HG03432 (cell line): ENCODE measurements around the gene DAPK3.
"Not testable (repeated sequence)": the region's sequence is repeated elsewhere in the genome, so short reads cannot be mapped to it uniquely, and the experiment has no call there.

Experiments used
- ATAC-seq: cut with Tn5 transposase; IDR thresholded peaks from one replicate; pipeline ENCODE4 v1.9.1; 2021; ENCODE audit warnings: mild to moderate bottlenecking, moderate library complexity; ENCODE audit not compliant: unreplicated experiment

DAPK3 gene

DNA sequence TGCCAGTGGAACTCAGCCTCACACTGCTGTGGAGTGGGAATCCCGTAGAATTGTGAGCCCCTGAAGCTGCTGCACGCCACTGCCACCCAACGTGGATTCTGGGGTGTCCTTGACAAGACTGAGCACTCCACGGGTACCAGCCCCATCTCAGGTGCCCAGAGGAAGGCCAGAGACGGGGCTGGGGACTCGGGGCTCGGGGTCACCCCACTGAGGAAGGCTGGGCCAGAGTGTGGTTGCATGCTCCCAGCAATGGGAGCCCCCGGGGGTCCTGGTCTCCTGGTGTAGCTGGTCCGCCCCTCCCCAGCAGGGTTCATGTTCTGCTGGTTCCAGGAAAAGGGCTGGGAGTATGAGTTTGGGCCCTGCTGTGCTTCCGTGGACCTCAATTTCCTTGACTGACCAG lies 15.2 kb downstream of the DAPK3 start:
- ATAC-seq, result no peak

DNA sequence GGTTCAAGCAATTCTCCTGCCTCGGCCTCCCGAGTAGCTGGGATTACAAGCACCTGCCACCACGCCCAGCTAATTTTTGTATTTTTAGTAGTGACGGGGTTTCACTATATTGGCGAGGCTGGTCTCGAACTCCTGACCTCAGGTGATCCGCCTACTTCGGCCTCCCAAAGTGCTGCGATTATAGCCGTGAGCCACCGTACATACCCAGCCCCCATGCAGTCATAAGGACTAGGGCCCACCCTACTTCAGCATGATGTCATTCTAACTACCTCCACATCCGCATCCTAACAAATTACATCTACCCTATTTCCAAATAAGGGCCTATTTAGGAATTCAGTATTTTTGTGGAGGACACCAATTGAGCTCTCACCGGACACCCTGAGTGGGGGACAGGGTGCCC lies 15.6 kb downstream of the DAPK3 start:
- ATAC-seq, result not testable (repeated sequence)

DNA sequence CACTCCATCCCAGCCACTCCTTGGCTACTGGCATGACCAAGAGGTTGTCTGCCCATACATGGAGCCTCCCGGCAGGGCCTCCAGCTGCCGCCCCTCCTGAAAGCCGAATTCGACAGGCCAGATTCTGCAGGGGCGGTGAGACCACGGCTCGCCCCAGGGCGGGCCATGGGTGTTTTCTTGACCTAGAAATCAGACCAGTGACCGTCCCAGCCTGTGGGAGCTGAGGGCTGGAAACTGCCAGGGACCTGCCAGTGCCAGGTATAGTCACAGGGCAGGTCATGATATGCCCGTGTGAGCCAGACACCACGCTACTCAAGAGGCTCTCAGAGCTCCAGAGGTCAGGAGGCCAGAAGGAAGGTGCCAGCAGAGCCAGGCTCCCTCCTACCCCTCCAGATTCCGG lies 16.8 kb downstream of the DAPK3 start:
- ATAC-seq, result no peak

DNA sequence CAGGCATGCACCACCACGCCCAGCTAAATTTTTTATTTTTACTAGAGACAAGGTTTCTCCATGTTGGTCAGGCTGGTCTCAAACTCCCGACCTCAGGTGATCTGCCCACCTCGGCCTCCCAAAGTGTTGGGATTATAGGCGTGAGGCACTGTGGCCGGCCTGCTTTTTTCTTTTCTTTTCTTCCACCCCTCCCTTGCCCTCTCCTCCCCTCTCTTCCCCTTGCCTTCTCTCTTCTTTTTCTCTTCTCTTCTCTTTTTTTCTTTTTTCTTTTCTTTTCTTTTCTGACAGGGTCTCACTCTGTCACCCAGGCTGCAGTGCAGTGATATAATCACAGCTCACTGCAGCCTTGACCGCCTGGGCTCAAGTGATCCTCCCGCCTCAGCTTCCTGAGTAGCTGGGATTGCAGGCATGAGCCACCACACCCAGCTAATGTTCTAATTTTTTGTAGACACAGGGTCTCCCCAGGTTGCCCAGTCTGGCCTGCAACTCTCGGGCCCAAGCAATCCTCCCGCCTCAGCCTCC lies 18.1 kb downstream of the DAPK3 start:
- ATAC-seq, result not testable (repeated sequence)

DNA sequence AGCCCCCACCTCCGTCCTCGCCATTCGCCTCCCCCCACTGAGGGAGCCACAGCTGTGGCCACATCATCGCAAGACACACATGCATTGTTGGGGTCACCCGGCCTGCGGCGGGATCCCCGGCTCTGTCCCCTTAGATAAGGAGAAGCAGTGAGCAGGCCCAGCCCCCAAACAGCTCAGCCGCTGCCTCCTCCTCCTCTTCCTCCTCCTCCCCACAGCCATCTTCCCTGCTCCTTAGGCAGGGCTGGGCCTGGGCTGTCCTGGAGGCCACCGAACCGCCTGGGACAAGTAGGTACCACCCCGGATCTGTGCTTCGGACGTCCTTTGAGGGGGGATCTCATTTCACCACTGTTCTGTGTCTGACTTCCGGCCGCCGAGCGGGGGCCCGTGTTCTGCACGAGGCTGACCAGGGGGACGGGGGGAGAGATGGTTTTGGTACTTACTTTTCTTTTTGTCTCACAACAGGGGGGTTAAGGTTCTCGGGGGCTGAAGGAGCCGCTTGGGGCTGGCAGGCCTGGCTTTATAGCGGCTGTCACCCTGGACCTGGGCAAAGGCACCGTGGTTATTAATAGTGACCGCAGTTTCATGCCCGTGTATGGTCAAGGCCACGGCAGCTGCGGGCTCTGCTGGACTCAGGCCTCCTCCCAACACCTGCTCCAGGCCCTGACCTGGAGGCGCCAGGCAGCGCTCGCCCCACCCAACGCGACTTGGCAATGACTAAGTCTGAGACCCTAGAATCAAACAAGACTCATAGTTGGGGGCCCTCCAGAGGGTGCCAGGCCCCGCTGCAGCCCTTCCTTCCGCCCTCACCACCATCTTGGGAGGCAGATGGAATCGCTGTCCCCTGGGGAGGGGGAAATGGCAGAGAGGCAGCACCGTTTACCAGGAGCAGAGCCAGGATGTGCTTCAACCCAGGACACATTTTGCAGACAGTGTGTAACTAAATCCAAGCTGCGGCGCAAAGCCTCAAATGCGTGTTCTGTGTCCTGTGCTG lies 19.7 kb downstream of the DAPK3 start:
- ATAC-seq, result no peak

DNA sequence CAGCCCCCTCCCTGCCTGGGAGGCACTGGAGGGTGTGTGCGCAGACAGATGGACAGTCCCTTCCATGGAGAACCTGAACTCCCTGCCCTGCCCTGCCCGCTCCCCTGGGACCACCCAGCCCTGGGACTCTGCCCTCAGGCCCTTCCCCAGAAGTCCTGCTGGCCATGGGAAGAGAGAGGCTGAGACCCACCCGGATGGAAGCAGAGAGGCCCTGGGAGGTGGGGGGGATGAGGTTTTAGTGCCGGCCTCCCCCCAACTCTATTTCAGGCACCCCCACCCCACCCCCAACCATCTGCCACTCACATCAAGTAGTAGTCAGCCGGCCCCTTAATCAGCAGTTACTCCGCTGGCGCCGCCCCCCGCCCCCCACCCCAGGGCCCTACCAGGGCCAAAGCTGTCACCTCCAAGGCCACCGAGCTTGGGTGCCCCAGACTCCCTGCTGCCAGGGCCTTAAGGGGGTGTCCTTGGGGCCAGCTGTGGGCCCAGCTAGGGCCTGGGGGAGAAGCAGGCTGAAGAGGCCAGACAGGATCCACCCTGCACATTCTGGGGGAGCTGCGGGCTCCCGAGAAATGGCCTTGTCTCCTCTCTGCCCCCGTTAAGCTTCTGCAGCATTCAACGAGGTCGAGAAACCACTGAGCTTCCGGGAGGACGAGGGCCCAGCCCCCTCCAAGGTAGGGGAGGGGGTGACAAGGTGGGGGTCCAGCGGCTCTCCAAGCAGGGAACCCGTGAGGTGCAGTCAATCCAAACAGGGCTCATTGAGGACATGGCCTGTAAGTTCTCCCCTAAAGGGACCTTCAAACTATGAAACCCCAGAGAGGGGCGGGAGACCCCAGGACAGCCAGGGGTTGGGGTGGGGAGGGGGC lies 20.7 kb downstream of the DAPK3 start:
- no peak for ATAC-seq

DNA sequence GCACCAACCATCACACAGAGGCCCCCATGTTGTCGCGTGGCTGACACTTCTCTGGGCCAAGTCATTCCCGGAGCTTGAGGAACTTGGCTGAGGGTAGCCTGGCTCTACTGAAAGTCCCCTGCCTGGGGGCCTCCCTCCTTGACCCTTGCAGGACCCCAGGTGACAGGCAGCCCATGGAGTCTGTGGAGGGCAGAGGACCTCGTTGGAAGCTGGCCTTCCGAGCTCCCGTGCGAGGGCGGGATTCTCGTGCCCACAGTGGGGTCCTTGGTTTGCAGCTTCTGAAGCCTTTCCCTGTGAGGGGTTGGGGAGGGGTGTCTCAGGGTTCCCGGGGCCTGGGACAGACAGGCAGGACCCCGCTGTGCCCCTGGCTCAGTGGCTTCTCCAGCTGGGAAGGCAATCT lies 21.6 kb downstream of the DAPK3 start:
- no peak for ATAC-seq

DNA sequence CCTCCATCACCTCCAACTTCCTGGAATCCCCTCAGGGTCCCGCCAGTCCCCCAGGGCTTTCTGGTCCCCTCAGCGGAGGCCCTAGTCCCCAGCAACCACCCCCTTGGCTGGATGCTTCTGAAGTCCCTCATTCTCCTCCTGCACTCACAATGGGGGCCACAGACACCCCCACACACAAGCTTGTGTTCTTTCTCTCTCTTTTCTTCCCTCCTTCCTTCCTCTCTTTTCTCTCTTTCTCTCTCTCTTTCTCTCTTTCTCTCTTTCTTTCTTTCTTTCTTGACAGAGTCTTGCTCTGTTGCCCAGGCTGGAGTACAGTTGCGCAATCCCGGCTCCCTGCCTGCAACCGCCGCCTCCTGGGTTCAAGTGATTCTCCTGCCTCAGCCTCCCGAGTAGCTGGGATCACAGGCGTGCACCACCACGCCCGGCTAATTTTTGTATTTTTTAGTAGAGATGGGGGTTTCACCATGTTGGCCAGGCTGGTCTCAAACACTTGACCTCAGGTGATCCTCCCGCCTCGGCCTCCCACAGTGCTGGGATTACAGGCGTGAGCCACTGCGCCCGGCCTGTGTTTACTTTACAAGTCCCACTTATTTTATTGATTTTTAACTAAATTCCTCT lies 23.5 kb downstream of the DAPK3 start:
- not testable (repeated sequence) for ATAC-seq

DNA sequence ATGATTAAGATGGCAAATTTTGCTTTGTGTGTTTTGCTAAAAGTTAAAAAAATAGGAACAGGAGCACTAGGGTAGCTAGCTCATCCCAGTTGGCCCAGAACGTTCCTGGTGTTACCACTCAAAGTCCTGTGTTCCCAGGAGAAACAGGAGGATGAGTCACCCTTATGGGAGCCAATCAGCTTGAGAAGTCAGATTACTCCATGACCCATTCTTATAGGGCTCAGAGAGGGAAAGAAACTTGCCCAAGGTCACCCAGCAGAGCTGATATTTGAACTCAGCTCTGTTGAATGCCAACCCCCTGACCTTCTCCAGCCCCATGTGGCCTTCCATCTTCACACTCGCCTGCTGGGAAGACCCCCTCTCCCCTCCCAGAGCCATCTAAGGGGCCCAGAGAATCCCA lies 25.1 kb downstream of the DAPK3 start:
- ATAC-seq, result no peak

DNA sequence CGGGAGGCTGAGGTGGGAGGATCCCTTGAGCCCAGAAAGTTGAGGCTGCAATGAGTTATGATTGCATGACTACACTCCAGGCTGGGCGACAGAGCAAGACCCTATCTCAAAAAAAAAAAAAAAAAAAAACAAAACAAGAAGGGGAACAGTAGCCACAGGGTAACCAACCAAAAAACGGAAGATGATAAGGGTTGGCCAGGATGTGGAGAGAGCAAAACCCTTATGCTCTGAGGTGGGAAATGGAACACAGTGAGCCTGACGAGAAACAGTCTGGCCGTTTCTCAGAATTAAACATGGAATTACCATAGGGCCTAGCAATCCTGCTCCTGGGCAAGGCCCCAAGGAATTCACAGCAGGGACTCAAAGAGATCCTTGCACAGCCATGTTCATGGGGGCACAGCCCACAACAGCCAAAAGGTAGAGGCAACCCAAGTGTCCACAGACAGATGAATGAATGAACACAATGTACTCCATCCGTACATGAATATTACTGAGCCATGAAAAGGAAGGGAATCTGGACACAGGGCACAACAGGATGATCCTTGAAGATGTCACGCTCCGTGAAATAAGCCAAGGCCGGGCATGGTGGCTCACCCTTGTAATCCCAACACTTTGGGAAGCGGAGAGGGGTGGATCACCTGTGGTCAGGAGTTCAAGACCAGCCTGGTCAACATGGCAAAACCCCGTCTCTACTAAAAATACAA lies 26.7 kb downstream of the DAPK3 start:
- ATAC-seq, result no peak

DNA sequence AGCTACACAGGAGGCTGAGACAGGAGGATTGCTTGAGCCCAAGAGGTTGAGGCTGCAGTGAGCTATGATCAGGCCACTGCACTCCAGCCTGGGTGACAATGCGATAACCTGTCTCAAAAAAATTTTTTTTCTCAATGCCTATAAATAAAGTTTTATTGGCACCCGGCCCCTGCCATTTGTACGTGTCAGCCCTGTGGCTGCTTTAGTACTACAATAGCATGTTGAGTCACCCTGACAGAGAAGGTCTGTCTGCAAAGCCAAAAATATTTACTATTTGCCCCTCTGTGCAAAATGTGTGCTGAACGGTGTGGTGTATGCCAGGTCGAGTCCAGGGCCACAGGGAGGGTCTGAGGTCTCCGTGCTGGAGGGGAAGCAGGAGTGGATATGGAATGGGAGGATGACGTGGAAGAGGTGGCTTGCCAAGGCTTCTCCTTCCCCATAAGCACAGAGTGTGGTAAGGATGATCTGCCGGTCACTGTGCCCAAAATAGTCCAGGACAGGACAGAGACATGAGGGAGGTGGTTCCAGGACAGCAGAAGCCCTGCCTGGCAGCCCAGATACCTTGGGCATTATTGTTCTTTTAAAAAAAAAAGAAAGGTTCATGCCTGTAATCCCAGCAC lies 28.0 kb downstream of the DAPK3 start:
- ATAC-seq, result no peak

DNA sequence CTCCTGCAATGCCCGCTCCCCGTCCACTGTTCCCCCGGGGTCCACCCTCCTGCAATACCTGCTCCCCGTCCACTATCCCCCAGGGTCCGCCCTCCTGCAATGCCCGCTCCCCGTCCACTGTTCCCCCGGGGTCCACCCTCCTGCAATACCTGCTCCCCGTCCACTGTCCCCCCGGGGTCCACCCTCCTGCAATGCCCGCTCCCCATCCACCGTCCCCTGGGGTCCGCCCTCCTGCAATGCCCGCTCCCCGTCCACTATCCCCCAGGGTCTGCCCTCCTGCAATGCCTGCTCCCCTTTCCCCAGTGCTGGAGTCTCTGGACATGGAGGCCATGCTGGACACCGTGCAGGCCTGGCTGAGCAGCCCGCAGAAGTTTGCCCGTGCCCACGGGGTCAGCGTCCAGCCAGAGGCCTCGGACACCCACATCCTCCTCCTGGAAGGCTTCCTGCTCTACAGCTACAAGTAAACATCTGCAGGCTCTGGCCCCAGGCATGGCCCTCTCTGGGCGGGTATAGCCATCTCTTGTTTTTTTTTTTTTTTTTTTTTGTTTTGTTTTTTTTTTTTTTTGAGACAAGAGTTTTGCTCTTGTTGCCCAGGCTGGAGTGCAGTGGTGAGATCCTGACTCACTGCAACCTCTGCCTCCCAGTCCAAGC lies 32.5 kb downstream of the DAPK3 start:
- ATAC-seq, result not testable (repeated sequence)

DNA sequence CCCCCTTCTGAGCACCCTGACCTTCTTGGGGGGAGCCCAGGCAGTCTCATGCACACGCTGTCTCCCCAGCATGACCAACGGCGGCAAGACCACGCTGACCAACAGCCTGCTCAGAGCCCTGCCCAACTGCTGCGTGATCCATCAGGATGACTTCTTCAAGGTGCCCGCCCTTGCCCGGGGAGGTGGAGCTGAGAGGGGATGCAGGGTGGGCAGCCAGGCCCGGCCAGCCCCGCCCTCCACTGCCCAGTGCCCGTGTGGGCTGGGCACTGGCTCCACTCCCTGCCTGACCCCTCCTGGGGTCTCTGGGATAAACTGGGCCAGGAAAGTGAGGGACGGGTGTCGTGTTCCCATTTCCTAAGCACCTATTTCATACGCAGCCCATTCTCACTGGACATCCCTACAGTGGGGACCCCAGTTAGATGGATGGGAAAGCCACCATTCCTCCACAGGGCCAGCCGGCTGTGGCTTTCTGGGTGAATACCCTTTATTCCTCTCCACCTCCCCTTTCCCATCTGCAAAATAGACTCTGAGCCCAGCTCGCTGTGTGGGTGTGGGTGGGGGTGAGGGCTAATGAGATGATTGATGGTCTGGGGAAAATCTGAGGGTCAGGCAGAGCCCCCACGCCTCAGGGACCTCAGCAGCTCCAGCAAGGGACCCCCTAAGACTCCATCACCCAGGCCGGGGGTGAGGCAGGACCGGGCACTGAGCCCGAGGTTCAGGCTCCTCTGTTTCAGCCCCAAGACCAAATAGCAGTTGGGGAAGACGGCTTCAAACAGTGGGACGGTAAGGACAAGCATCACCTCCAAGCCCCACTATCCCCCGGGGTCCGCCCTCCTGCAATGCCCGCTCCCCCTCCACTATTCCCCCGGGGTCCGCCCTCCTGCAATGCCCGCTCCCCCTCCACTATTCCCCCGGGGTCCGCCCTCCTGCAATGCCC lies 34.1 kb downstream of the DAPK3 start:
- ATAC-seq, result no peak

DNA sequence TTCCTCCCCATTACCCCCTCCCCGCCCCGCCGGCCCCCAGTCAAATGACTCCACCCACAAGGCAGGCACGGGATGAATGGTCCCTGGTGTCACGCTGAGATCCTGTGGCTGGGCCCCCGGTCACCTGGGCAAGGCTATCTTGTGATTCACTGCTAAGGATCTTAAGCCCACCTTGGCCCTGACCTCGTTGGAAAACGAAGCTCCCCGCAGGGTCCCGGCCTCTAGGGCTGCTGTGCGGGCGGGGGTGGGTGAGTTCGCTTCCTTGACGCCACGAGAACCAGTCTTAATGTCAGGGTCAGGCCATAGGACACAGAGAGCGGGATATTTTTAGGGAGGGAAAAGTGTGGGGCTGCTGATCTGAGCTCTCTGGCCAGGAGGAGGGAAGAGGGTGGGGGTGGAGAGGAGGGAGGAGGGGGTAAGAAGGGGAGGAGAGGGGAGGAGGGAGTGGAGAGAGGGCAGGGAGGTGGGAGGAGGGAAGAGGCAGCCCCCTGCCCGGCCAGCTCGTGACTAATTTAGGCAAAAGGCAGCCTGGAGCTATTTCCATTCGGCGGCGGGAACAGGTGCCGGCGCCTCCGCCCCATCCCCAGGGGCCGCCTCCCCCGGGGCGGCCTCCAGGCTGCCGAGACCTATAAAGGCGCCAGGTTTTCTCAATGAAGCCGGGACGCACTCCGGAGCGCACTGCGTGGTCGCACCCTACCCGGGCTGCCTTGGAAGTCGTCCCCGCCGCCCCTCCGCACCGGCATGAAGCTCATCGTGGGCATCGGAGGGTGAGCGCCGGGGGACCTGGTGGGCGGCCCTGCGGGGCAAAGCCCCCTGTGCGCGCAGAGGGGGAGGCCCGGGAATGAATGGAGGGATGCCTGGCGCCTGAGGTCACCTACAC lies 37.7 kb downstream of the DAPK3 start, which contains the start of gene NMRK2:
TSS of gene NMRK2 (plus strand) at position 139 of the 880 bp plus-strand sequence. CDS start at position 742, 603 bp downstream.
- ATAC-seq, result no peak

DNA sequence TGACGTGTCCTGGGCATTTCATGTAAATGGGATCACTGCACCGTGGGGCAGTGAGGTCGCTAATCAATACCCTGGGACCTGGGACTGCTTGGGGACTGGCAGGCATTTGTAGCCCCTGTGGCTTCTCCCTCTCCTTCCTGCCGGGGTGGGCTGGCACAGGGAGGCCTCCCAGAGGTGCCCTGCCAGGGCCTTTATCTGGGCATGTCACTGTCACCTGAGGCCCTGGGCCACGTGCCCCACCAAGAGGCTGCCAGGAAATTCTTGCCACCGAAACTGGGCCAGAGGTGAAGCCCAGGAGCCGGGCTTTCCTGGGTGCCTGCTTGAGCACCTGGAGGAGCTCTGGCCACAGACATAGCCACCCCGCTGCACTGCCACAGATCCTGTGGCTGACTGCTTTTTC lies 39.9 kb downstream of the DAPK3 start:
- ATAC-seq, result no peak

DNA sequence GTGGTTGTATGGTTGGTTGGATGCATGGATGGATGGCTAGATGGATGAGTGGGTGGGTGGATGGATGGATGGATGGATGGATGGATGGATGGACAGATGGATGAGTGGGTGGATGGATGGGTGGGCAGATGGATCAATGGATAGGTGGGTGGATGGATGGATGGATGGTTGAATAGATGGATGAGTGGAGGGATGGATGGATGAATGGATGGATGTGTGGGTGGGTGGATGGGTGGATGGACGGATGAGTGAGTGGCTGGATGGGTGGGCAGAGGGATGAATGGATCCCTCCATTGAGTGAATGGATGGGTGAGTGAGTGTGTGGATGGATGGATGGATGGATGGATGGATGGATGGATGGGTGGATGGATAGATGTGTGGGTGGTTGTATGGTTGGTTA lies 47.0 kb downstream of the DAPK3 start:
- no peak for ATAC-seq

DNA sequence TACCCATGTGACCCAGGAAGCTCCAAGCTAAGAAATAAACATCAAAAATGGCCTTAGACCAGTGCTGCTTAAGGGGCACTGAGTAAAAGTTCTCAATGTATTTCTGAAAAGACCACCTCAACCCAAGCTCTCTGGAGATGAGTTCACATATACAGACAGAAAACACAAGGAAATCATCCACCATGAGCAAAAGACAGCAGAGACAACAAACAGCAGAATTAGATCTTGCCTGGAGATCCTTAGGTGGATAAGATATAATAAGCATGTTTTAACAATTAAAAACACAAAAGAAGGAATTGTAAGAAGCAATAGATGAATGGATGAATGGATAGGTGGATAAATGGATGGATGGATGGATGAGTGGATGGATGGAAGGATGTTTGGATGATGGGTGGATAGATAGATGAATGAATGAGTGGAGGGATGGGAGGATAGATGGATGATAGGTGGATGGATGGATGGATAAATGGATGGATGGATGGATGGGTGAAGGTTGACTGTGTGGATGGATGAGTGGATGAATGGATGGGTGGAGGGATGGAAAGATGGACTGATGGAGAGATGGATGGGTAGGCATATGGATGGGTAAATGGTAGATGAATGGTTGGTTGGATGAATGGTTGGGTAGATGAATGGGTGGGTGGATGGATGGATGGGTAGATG lies 47.7 kb downstream of the DAPK3 start:
- ATAC-seq, result no peak
